ENCODE results near the gene STARD5. TPM values are rescaled to one million over a fixed set of nuclear protein-coding genes. Genes with fewer than 3 reads are reported as not detected.
A peak's percentile ranks its signal among the peaks of the same experiment; 100 is the strongest.

Gene STARD5
- total RNA-seq, 5 donors from 2014 or later (not counting 1 experiment from before 2014, with no cell fraction given) = 5.8 to 8.5 (median 7.3) TPM

DNA sequence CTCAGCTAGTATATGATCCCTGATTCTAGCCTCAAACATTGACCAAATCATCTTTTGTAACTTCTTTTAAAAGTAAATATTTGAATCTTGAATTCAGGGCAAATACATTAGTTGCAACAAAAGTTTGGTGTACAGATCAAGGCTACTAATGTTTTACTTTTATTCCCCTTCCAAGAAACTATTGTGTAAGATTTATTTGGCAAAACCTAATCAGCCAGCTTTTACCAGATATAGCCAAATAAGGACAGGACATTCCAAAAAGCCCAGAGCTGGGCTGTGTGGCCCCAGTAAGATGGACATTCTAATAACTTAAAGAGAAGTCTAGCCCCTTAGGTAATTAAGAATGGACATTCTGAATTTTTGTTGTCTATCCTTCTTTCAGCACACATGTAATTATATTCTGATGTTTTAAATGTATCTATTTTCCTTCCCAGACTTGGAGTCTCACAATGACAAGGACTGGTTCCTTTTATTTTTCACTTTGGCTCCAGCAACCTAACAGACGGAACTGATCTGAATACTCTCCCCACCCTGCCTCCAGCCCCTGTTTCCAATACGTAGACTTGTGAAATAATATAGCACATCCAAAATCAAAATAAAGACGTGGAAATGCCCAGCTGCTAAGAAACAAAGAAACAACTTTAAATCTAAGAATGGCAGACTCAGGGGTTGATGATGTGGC lies 48.1 kb downstream of the STARD5 start:
- ChIA-PET POLR2A (interaction anchor here (0.5 to 0.6 kb wide), 3 partner anchors 11 to 61 kb away, joined by 3 to 4 read pairs (median 3); no protein-coding TSS in a partner anchor), CTCF (interaction anchor here (0.7 to 3.0 kb wide), 25 partner anchors 9 to 134 kb away, joined by 3 to 27 read pairs (median 5); partner anchors contain the start of gene STARD5 (in 1 of the 2))
- 100% methylated on average over 2 of the region's 3 CpGs for WGBS (ENCODE audit: insufficient coverage)
- Mint-ChIP-seq H3K27me3 (no peaks in the 10 kb centered on the region), H3K4me3 (peak overlapping the region in 1 of 3 donors; percentile 50), H3K4me1 (peaks cover 51 to 56% (median 54%) of the 10 kb centered on the region in 3 donors), H3K36me3 (peaks cover 6% of the 10 kb centered on the region), H3K27ac (peak overlapping the region; percentile 81 to 84), H3K9me3 (peaks cover 3 to 7% (median 7%) of the 10 kb centered on the region in 3 donors)
- Histone ChIP-seq H3K4me3 (ENCODE audit: control insufficient read depth in 1 of 2, extremely low read depth in 1 of 2, low read length in 1 of 2) (no peak overlapping the region), H3K4me1 (ENCODE audit: control insufficient read depth in 1 of 2, extremely low read depth in 1 of 2, insufficient read depth in 2 of 2, low read length in 2 of 2) (peaks cover 26 to 28% of the 10 kb centered on the region in 2 experiments), H3K36me3 (ENCODE audit: control insufficient read depth in 2 of 2, extremely low read depth in 1 of 2, insufficient read depth in 1 of 2, low read length in 1 of 2) (no peaks in the 10 kb centered on the region), H3K9me3 (no peaks in the 10 kb centered on the region), H3K27ac (ENCODE audit: low read length) (peak overlapping the region; percentile 16), H3K27me3 (replicated peaks in 1 of 2; ENCODE audit: control insufficient read depth in 2 of 2, extremely low read depth in 1 of 2, insufficient read depth in 2 of 2, low read length in 1 of 2) (no peaks in the 10 kb centered on the region)
- no peak for DNase-seq
- no peak for ATAC-seq (replicated peaks in 1 of 4)

DNA sequence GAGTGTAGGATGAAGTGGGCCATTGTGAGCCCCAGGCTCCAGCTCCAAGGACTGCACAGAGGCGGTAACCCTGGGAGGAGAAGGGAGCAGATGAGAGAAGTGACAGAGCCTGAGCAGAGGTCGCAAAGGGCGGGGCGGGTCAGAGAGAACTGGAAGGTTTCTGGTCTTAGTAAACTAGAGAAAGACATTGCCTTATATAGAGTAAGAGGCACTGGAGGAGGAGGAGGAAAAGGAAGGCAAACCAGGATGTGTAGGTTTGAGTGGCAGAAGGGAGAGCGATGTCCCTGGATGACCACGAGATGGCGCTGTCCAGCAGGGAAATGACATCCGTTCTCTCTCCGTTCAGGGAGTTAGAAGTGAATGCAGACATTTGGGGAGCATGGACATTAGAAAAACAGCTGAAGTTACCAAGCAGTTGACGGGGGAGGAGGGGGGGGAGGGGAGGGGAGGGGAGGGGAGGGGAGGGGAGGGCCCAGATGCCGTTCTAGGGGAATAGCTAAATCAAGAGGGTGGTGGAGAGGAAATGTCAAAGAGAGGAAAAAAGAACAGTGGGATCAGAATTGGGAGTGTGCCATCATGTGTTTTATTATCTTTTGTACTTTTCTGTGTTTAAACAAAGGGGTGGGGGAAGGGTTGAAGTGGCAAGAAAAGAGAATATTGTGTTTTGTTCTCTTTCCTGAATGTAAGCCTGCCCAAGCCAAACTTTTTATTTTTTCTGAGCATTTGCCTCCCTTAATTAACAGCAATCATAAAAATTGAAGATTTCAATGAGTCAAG lies 48.8 kb downstream of the STARD5 start:
- Histone ChIP-seq H3K36me3 (ENCODE audit: control insufficient read depth in 2 of 2, extremely low read depth in 1 of 2, insufficient read depth in 1 of 2, low read length in 1 of 2) (no peaks in the 10 kb centered on the region), H3K27ac (ENCODE audit: low read length) (no peak overlapping the region), H3K27me3 (replicated peaks in 1 of 2; ENCODE audit: control insufficient read depth in 2 of 2, extremely low read depth in 1 of 2, insufficient read depth in 2 of 2, low read length in 1 of 2) (no peaks in the 10 kb centered on the region), H3K4me1 (ENCODE audit: control insufficient read depth in 1 of 2, extremely low read depth in 1 of 2, insufficient read depth in 2 of 2, low read length in 2 of 2) (peaks cover 19 to 21% of the 10 kb centered on the region in 2 experiments), H3K9me3 (no peaks in the 10 kb centered on the region), H3K4me3 (ENCODE audit: control insufficient read depth in 1 of 2, extremely low read depth in 1 of 2, low read length in 1 of 2) (no peak overlapping the region)
- H3K27ac Mint-ChIP-seq = peak overlapping the region; percentile 81 to 84
- ChIA-PET CTCF (interaction anchor here (0.7 to 3.0 kb wide), 27 partner anchors 9 to 135 kb away, joined by 3 to 27 read pairs (median 4); partner anchors contain the start of gene STARD5 (in 1 of the 2)), POLR2A (interaction anchor here (0.5 to 0.6 kb wide), 3 partner anchors 12 to 62 kb away, joined by 3 to 4 read pairs (median 3); no protein-coding TSS in a partner anchor)
- peak overlapping the region in 1 of 3 donors; percentile 50 for H3K4me3 Mint-ChIP-seq
- H3K27me3 Mint-ChIP-seq = no peaks in the 10 kb centered on the region
- H3K4me1 Mint-ChIP-seq = peaks cover 43 to 49% (median 48%) of the 10 kb centered on the region in 3 donors
- 15% methylated on average over 7 of the region's 11 CpGs for whole genome bisulfite sequencing (ENCODE audit: insufficient coverage)
- H3K9me3 Mint-ChIP-seq = peaks cover 3 to 7% (median 7%) of the 10 kb centered on the region in 3 donors
- peak; percentile 88 to 95 (median 94) for ATAC-seq (replicated peaks in 1 of 4)
- H3K36me3 Mint-ChIP-seq = peaks cover 6% of the 10 kb centered on the region
- DNase-seq = peak; percentile 52 to 93 (median 76)

DNA sequence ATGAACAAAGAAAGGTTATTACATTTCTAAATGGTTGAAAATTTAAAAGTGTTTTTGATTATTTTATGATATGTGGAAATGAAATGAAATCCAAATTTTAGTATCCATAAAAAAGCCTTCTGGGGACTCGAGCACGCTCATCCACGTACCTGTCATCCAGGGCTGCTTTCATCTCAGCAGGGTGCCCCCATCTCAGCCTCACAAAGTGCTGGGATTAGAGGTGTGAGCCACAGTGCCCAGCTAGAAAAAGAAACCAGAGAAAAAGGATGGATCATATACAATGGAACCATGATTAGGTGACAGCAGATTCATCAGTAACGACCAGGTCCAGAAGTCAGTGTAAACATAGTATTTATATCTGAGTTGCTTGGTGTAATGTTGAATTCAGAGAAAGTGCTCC lies 49.7 kb downstream of the STARD5 start:
- Mint-ChIP-seq H3K4me1 (peaks cover 37 to 44% (median 42%) of the 10 kb centered on the region in 3 donors), H3K9me3 (peaks cover 3 to 7% (median 7%) of the 10 kb centered on the region in 3 donors), H3K27ac (peak overlapping the region in 1 of 2 donors; percentile 84), H3K4me3 (peak overlapping the region in 1 of 3 donors; percentile 50), H3K27me3 (no peaks in the 10 kb centered on the region), H3K36me3 (peaks cover 6% of the 10 kb centered on the region)
- CTCF ChIA-PET = interaction anchor here (0.6 to 3.0 kb wide), 14 partner anchors 8 to 130 kb away, joined by 3 to 27 read pairs (median 7); no protein-coding TSS in a partner anchor
- H3K4me1 ChIP-seq (ENCODE audit: control insufficient read depth in 1 of 2, extremely low read depth in 1 of 2, insufficient read depth in 2 of 2, low read length in 2 of 2) = peaks cover 16 to 19% of the 10 kb centered on the region in 2 experiments
- no peak overlapping the region for H3K27ac ChIP-seq (ENCODE audit: low read length)
- ATAC-seq (replicated peaks in 1 of 4) (no peak), DNase-seq (no peak)
- no peaks in the 10 kb centered on the region for H3K36me3 ChIP-seq (ENCODE audit: control insufficient read depth in 2 of 2, extremely low read depth in 1 of 2, insufficient read depth in 1 of 2, low read length in 1 of 2)
- no peak overlapping the region for H3K4me3 ChIP-seq (ENCODE audit: control insufficient read depth in 1 of 2, extremely low read depth in 1 of 2, low read length in 1 of 2)
- POLR2A ChIA-PET = no interaction called here
- H3K9me3 ChIP-seq = no peaks in the 10 kb centered on the region
- 100% methylated on average over 2 of the region's 4 CpGs for WGBS (ENCODE audit: insufficient coverage)
- no peaks in the 10 kb centered on the region for H3K27me3 ChIP-seq (replicated peaks in 1 of 2; ENCODE audit: control insufficient read depth in 2 of 2, extremely low read depth in 1 of 2, insufficient read depth in 2 of 2, low read length in 1 of 2)

DNA sequence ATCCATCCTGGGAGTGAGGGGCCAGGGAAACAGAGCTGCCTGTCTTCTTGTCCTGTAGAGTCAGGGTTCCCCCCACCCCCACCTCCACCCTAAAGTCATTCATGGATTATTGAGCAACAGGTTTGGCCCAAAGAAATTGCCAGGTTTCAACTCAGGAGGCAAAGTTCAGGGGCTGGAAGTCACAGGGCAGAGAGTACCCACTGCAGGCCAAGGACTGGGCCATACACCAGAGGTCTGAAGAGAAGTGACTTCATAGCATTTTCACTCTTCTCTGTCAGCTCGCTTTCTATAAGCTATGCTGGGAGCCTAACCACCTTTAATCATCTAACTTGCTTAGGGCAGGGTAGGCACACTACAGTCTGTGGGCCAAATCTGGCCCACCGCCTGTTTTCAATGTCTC lies 50.1 kb downstream of the STARD5 start:
- peaks cover 20 to 23% of the 10 kb centered on the region in 2 experiments for H3K4me1 ChIP-seq (ENCODE audit: control insufficient read depth in 1 of 2, extremely low read depth in 1 of 2, insufficient read depth in 2 of 2, low read length in 2 of 2)
- no peak overlapping the region for H3K4me3 ChIP-seq (ENCODE audit: control insufficient read depth in 1 of 2, extremely low read depth in 1 of 2, low read length in 1 of 2)
- Mint-ChIP-seq H3K36me3 (peaks cover 6% of the 10 kb centered on the region), H3K27me3 (no peaks in the 10 kb centered on the region), H3K4me3 (no peak overlapping the region), H3K4me1 (peaks cover 39 to 44% (median 42%) of the 10 kb centered on the region in 3 donors), H3K27ac (no peak overlapping the region), H3K9me3 (peaks cover 3 to 7% (median 7%) of the 10 kb centered on the region in 3 donors)
- ChIA-PET POLR2A (no interaction called here), CTCF (interaction anchor here (0.6 to 3.0 kb wide), 12 partner anchors 7 to 130 kb away, joined by 3 to 27 read pairs (median 6); no protein-coding TSS in a partner anchor)
- DNase-seq (no peak), ATAC-seq (replicated peaks in 1 of 4) (no peak)
- no peaks in the 10 kb centered on the region for H3K36me3 ChIP-seq (ENCODE audit: control insufficient read depth in 2 of 2, extremely low read depth in 1 of 2, insufficient read depth in 1 of 2, low read length in 1 of 2)
- H3K27ac ChIP-seq (ENCODE audit: low read length) = no peak overlapping the region
- no CpG with 5 or more reads among the region's 2 CpGs for WGBS (ENCODE audit: insufficient coverage)
- no peaks in the 10 kb centered on the region for H3K9me3 ChIP-seq
- H3K27me3 ChIP-seq (replicated peaks in 1 of 2; ENCODE audit: control insufficient read depth in 2 of 2, extremely low read depth in 1 of 2, insufficient read depth in 2 of 2, low read length in 1 of 2) = no peaks in the 10 kb centered on the region

DNA sequence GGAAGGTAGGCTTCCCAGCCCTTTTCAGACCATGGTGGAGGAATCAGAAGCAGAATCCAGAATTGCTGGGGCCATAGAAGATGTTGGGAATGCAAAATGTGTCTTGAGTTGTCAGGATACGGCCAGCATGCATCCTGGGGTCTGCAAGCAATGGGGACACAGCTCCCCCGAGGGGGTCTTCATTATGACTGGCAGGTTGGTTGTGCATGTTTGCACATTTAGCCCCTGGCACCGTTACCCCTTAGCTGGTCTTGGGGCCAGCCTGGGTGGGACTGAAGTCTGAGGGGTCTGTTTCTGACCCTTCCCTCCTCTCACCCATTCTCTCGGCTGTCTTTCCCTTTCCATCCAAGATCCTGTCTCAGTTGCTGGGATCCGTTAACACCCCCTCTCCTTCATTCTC lies 50.7 kb downstream of the STARD5 start:
- Histone ChIP-seq H3K9me3 (no peaks in the 10 kb centered on the region), H3K27me3 (replicated peaks in 1 of 2; ENCODE audit: control insufficient read depth in 2 of 2, extremely low read depth in 1 of 2, insufficient read depth in 2 of 2, low read length in 1 of 2) (no peaks in the 10 kb centered on the region), H3K4me3 (ENCODE audit: control insufficient read depth in 1 of 2, extremely low read depth in 1 of 2, low read length in 1 of 2) (no peak overlapping the region), H3K4me1 (ENCODE audit: control insufficient read depth in 1 of 2, extremely low read depth in 1 of 2, insufficient read depth in 2 of 2, low read length in 2 of 2) (peaks cover 26 to 29% of the 10 kb centered on the region in 2 experiments), H3K36me3 (ENCODE audit: control insufficient read depth in 2 of 2, extremely low read depth in 1 of 2, insufficient read depth in 1 of 2, low read length in 1 of 2) (no peaks in the 10 kb centered on the region), H3K27ac (ENCODE audit: low read length) (no peak overlapping the region)
- H3K27ac Mint-ChIP-seq = no peak overlapping the region
- ChIA-PET POLR2A (no interaction called here), CTCF (interaction anchor here (0.7 to 3.0 kb wide), 4 partner anchors 19 to 127 kb away, joined by 3 to 27 read pairs (median 4); no protein-coding TSS in a partner anchor)
- DNase-seq = no peak
- peaks cover 3 to 7% (median 7%) of the 10 kb centered on the region in 3 donors for H3K9me3 Mint-ChIP-seq
- H3K4me3 Mint-ChIP-seq = no peak overlapping the region
- WGBS (ENCODE audit: insufficient coverage) = 67% methylated on average over 1 of the region's 5 CpGs
- no peaks in the 10 kb centered on the region for H3K27me3 Mint-ChIP-seq
- H3K4me1 Mint-ChIP-seq = peaks cover 37 to 40% (median 38%) of the 10 kb centered on the region in 3 donors
- no peak for ATAC-seq (replicated peaks in 1 of 4)
- H3K36me3 Mint-ChIP-seq = peaks cover 6% of the 10 kb centered on the region

Data from T-cell (primary cell).